D341Med (cell line): ENCODE results near the gene CDH26.

Experiments used
- DNase-seq: peaks from one replicate; pipeline ENCODE4 v3.0.0; 2012; ENCODE audit warnings: low spot score

The CDH26 gene

DNA sequence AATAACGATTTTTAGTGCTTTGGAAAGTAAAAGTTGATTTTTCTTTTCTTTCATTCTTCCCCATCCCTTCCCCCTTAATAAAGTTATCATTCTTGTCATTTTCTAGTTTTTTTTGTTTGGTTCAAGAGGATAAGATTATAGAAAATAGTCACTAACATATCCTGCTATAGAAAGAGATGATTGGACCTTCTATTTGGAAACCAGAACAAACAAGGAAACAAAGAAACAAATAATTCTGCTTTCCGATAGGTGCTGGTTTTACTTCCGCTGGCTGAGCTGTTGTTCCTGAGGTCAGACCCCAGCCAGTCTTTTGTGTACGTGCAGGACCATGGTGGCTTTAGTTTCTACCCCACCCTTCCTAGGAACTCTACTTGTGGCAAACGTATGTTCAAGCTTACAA is at the start of gene CDH26:
Gene CDH26, plus strand, starts transcription at position 301 of the 400 bp plus-strand sequence. CDS start 304 bp downstream, outside the sequence.
- no peak for DNase-seq

GRCh38 chr20:59908855-59909254 is 49.4 kb upstream of the CDH26 start:
- no peak for DNase-seq

DNA sequence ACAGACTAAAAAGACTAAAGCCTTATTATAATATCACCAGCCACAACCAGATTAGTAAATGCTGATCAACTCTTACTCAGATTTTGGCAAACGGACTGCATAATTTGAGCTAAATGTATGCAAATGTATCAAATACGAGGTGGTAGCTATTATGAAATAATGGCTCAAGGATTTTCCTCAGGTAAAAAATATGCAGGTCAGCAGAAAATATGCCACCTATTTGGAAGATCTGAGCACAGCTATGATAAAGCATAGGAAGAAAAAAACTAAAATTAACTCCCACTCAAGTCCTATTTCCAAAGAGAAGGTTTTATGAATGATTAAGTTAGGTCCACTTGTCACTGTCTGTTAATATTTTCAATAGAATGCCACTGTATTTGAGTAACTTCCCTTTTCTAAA is 47.2 kb upstream of the CDH26 start:
- DNase-seq = no peak

GRCh38 chr20:59912609-59913008 is 45.6 kb upstream of the CDH26 start:
- DNase-seq = no peak

DNA sequence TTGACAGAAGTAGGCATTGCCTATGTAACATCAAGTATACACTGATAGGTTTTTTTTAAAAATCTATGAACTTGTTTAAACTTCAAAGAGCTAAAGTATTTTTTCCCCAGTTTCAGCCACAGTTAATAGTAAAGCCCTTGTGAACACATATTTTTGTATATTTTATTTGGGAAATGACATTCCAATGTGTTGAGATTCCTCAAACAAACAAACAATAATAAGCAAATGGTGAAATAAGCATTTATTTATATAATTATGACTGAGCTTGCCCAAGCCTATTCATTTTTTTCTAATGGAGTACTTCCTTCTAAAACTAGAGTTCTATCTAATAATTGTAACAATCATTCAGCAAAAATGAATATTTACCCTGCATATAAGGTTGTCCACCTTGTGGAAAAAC is 37.3 kb upstream of the CDH26 start:
- no peak for DNase-seq

DNA sequence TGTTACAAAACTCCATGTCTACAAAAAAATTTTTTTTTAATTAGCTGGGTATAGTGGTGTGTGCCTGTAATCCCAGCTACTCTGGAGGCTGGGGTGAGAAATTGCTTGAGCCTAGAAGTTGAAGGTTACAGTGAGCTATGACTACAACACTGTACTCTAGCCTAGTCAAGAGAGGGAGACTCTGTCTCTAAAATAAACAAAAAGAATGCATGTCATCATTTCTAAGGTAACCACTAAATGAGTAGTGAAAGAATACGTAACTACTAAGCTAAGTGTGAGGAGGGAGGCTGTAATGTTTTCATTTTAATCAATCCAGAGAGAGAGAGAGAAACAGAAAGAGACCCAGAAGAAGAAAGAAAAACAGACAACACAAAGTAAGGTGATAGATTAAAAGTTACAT is 34.7 kb upstream of the CDH26 start:
- no peak for DNase-seq

GRCh38 chr20:59925359-59925758 is 32.9 kb upstream of the CDH26 start:
- no peak for DNase-seq

DNA sequence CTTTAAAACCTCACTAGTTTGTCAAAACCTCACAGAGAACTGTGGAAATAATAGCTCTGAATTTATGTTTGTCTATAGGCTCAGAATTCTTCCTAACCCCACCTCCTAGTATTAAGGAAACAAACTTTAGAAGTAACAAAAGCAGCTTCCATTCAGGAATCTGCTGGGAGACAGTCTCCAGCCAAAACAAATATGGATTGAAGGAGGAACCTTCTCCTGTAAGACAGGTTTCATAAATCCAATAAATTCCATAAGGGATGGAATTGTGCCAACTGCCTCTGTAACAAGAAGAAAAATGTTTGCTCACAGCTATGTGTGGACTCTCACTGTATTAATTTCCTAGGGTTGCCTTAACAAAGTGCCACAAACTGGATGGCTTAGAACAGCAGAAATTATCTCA is 32.3 kb upstream of the CDH26 start:
- no peak for DNase-seq

DNA sequence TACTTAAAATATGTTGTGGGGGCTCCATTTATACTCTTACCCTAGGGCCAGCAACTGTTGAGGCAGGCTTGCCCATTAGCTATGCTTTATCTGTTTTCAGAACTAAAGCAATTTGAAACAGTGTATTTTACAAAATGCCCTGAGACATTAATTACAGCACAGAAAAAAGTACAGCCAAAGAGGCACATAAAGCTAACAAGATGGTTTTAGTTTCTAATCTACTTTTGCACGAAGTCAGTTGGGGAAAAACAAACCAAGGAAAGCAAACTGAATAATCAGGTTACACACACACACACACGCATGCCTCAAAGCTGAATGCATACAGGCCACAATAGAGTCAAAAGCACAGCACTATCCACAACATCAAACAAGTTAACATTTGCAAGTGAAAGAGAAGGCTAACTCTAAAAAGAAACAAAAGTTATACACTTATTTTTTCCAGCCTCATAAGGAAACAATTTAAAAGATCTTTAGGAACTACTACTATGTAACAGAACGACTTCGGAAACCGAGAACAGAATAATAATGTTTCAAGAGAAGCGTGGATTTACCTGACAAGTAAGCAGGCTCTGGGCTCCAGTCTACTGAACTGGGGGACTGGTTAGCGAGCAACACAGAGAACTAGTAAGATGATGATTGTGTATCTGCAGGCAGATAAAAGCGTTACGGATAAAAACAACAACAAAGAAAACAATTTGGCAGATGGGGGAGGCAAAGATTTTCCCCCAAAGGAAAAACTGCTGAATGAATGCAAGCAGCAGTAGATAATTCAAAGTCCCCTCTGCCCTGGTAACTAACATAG is 26.5 kb upstream of the CDH26 start:
- no peak for DNase-seq

GRCh38 chr20:59932616-59933295 is 25.5 kb upstream of the CDH26 start:
- DNase-seq = peak; percentile 16

GRCh38 chr20:59933296-59933848 is 24.9 kb upstream of the CDH26 start, which contains the start of gene SYCP2:
Gene SYCP2 (minus strand): TSS chr20:59933637. CDS start chr20:59922413, 11,224 bp downstream.
- DNase-seq = peak; percentile 20

- peak; percentile 92 for DNase-seq
Observed at GRCh38 chr20:59933849-59934585, 24.2 kb upstream of the CDH26 start.

DNA sequence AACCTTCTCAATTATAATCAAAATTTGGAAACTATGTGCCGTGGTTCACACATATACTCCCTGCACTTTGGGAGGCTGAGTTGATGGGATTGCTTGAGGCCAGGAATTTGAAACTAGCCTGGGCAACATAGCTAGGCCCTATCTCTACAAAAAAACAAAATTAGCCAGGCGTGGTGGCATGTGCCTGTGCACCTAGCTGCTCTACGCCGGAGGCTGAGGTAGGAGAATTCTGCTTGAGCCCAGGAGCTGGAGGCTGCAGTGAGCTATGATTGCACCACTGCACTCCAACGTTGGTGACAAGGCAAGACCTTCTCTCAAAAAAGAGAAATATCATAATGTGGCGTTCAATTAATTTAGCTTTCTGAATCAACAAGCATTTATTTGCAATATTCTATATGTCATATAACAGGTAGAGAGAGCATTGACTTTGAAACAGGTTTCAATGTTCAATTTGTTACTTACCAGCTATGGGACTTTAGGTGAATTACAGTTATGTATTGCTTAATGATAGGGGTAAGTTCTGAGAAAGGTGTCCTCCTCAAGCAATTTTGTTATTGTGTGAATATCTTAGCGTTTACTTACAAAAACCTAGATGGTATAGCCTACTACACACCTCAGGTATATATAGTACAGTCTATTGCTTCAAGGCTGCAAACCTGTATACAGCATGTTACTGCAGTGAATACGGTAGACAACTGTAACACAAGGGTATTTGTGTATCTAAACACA is 22.6 kb upstream of the CDH26 start:
- no peak for DNase-seq

GRCh38 chr20:59936409-59936808 is 21.8 kb upstream of the CDH26 start:
- no peak for DNase-seq

GRCh38 chr20:59937150-59937549 is 21.1 kb upstream of the CDH26 start:
- DNase-seq = no peak

DNA sequence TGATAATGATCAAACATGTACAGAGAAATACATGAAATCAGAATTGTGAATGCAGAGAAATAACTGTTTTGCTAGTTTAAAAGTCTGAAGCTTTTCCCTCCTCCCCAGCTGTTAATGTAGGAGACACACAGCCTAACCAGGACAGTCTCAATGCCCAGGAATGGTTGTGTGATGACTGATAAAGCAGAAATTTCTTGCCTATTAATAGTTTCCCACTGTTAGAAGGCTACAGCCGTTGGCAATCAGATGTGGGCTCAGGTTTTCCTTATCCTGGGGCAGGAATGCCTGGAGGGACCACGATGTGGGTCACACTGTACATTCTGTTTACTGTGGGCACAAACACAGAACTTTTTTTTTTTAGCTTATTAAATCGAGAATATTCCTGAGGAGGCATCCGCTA is 20.0 kb upstream of the CDH26 start:
- DNase-seq = no peak

DNA sequence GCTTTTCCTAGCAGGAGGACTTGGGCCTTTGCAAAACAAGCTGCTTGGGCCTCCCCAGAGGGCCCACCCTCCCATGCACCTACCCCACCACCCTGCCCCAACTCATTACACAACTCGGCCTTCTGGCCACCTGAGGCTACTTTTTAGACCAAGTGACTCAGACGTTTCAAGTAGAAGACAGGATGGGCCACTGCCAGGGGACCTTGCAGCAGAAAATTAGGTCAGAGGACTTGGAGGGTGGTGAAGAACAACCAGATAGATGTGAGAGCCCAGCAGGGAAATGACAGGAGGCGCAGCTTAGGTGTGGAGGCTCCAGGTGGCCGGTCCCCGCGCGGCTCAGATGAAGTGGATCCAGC is 19.5 kb upstream of the CDH26 start:
- no peak for DNase-seq

DNA sequence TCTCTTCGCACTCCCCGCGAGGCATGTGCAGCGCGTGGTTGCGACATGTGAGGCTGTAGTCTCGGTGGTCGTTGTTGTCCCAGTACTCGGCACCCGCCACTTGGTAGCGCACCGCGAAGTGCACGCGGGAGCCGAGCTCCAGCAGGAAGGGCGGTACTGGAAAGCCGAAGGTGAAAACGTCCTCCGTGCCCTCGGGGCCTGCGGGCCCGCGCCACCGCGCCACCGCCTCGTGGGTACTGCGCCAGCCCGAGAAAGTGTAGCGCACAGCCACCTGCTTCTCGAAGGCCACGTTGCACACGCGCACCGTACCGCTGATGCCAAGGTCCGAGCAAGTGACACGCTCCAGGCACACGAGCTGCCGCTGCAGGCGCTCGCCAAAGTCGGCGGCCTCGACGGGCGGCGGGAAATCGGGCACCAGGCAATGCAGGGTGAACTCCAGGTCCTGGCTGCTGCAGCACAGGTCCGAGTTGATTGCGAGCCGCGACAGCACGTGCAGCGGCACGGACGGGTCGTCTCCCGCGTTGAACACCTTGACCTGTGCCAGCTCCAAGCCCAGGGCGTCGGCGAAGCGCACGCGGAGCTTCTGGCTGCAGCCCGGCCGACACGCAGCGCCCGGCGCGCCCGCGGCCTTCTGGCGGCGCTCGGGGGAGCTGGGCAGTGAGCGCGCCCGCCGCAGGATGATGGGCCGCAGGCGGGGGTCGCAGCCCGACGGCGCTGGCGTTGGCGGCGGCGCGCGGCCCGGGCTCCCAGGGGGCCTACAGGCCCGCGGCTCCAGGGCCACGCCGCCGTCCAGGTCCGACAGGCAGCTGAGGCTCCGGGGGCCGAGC is 19.0 kb upstream of the CDH26 start:
- no peak for DNase-seq

GRCh38 chr20:59939879-59940128 is 18.4 kb upstream of the CDH26 start:
- peak; percentile 53 for DNase-seq

GRCh38 chr20:59940129-59940955 is 17.9 kb upstream of the CDH26 start, which contains the start of the genes FAM217B and PPP1R3D:
Gene FAM217B (plus strand): TSS chr20:59940389. CDS start chr20:59943944, 3,555 bp downstream.
Gene PPP1R3D (minus strand): TSS chr20:59940305. CDS start chr20:59939931, 374 bp downstream.
- DNase-seq = peak; percentile 96
